SH-SY5Y (cell line): ENCODE results near the gene LHFPL5.

ENCODE experiments used
- GATA2 ChIP-seq: IDR thresholded peaks from 2 replicates; pipeline ENCODE4 v1.6.1; 2011; ENCODE audit warnings: mild to moderate bottlenecking, low read depth, low read length
- GATA3 ChIP-seq: IDR thresholded peaks from 2 replicates; pipeline ENCODE4 v1.6.1; 2011; ENCODE audit warnings: low read depth, mild to moderate bottlenecking, low read length, moderate library complexity

- no peak for TF ChIP-seq GATA2
- TF ChIP-seq GATA3 = no peak
Observed at GRCh38 chr6:35829306-35829705, 24.2 kb downstream of the LHFPL5 start.
